COLO668 (cell line): ENCODE measurements around the gene TBRG4.

Source experiments
- DNase-seq: peaks from one replicate; lab custom pipeline; 2025; ENCODE audit not compliant: unreplicated experiment; lab: John Stamatoyannopoulos, UW

TBRG4 gene

GRCh38 chr7:45060295-45060694 lies 51.2 kb downstream of the TBRG4 start:
- no peak for DNase-seq

GRCh38 chr7:45057878-45058277 lies 53.6 kb downstream of the TBRG4 start:
- no peak for DNase-seq

DNA sequence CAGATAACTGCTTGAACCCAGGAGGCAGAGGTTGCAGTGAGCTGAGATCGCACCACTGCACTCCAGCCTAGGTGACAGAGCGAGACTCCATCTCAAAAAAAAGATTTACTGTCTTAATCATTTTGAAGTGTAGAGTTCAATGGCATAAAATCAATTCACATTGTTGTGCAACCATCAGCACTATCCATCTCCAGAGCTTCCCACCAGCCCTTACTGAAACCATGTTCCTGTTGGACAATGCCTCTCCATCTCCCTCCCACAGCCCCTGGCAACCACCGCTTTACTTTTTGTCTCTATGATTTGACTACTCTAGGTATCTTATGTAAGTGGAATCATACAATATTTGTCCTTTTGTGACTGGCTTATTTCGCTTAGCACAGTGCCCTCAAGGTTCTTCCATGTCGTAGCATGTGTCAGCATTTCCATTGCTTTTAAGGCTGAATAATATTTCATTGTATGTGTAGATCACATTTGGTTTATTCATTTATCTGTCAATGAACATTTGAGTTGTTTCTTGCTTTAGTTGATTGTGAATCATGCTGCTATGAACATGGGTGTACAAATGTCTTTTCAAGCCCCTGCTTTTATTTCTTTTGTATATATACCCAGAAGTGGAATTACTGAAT lies 55.8 kb downstream of the TBRG4 start:
- DNase-seq, result no peak

DNA sequence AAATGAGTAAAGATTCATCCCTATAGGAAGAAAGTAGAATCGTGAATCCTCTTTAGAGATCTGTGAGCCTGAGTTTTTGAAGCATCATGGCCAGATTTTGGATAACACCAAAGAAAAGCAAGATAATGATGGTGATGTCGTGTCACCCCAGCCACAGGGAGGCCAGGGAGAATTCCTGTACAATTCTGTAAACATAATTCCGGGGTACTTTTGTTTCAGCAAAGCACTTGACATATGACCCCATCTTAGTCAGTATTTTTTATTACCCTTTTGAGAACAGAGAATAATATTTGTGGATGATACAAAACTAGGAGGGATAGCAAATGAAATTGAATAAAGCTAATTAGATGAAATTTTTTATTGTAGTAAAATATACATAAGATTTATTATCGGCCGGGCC lies 56.5 kb downstream of the TBRG4 start:
- DNase-seq, result no peak

DNA sequence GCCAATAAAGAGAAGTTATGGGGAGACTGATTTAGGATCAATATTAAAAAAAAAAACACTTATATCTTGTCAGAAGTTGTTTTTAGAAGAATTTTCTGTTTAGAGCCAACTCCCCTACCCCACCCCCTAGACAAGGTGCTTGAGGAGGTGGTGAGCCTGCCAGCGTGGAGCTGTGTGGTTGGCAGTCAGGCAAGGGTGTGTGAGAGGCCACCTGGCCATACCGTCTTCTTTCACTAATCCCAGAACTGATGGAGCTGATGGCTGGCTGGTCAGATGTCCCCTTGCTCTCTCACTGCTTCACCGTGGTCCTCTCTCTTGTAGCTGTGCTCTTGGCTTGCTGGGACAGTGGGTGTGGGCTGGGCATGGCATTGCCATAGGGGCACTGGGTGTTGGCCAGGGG lies 57.1 kb downstream of the TBRG4 start:
- no peak for DNase-seq

DNA sequence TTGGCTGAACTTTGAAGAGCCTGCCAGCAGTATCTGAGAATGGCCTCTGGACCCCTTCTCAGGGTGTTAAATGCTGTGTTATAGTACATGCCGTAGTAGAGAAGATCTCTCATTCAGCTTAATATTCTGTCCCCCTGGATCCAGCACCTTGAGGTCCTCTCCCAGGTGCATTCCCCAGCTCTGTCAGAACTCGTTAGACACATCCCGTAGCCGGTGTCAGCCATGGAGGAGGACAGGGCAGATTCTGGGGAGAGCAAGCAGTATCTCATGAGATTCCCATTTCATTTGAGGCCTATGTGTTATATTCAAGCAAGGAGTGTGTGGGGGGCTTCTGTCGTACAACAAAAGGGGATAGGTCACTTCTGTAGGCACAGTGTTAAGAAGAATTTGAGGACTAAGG lies 57.6 kb downstream of the TBRG4 start:
- no peak for DNase-seq

GRCh38 chr7:45053401-45053800 lies 58.1 kb downstream of the TBRG4 start:
- DNase-seq, result no peak

DNA sequence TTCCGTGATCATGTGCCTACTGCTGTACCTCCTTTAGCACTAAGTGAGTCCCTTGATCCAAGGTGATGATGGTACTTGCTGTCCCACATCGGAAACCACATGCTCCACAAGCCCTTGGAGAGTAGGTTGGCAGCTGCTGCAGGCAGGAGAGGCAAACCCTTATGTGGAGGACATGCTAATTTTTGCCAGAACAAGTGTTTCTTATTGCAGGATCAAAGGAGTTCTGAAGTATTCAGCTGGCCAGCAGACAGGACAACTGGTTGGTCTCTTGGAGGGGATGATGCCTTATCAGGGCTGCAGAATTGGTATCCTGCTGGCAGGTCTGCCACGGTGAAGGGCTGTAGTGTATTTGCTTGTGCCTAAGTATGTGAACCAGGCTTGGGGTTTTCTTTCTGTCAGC lies 59.5 kb downstream of the TBRG4 start:
- DNase-seq, result no peak

GRCh38 chr7:45050198-45050597 lies 61.3 kb downstream of the TBRG4 start:
- no peak for DNase-seq
